Natural killer cell (primary cell): ENCODE data around the gene ATP13A3. TPM values are rescaled to one million over a fixed set of nuclear protein-coding genes. Genes with fewer than 3 reads are reported as not detected.

Source experiments
- ATAC-seq, 3 donors: fragments of 150-1000 bp in 2 of 3; fragments of 200-7000 bp in 1 of 3; cut with Tn5 transposase; 1 replicate in 1 of 3; 2 replicates in 2 of 3; pipeline ENCODE4 v1.10.0; 2021; ENCODE audit warnings: mild to moderate bottlenecking in 2 of 3, moderate library complexity in 2 of 3
- DNase-seq, 2 donors: peaks; one replicate each; pipeline versions ENCODE4 v3.0.0 to v3.0.0-alpha.2; 2013 to 2021; ENCODE audit warnings: mixed read lengths in 1 of 2
- H3K27ac ChIP-seq: one replicate; pipeline ENCODE4 v1.5.1; 2013; ENCODE audit warnings: mild to moderate bottlenecking, low read length
- H3K27me3 ChIP-seq: one replicate; pipeline ENCODE4 v1.6.1; 2013; ENCODE audit warnings: low read length; ENCODE audit not compliant: control insufficient read depth, insufficient read depth
- H3K36me3 ChIP-seq: one replicate; pipeline ENCODE4 v1.6.1; 2013; ENCODE audit warnings: low read length; ENCODE audit not compliant: control insufficient read depth, insufficient read depth
- H3K4me1 ChIP-seq: one replicate; pipeline ENCODE4 v1.6.1; 2013; ENCODE audit warnings: low read length; ENCODE audit not compliant: control insufficient read depth, insufficient read depth
- H3K4me3 ChIP-seq: one replicate; pipeline ENCODE4 v1.5.1; 2013; ENCODE audit warnings: low read length
- H3K9me3 ChIP-seq: one replicate; pipeline ENCODE4 v1.6.1; 2013; ENCODE audit warnings: low read length; ENCODE audit not compliant: control insufficient read depth, insufficient read depth
- H3K27ac Mint-ChIP-seq, 2 donors: one replicate each; pipeline ENCODE4 v1.8.0; 2022; ENCODE audit warnings: mild to moderate bottlenecking in 2 of 2, mixed read lengths in 2 of 2, moderate library complexity in 1 of 2
- H3K27me3 Mint-ChIP-seq, 2 donors: one replicate each; pipeline ENCODE4 v1.8.0; 2022; ENCODE audit warnings: low read depth in 2 of 2, mixed read lengths in 2 of 2
- H3K36me3 Mint-ChIP-seq: one replicate; pipeline ENCODE4 v1.8.0; 2022; ENCODE audit warnings: mixed read lengths
- H3K4me1 Mint-ChIP-seq, 2 donors: one replicate each; pipeline ENCODE4 v1.8.0; 2022; ENCODE audit warnings: mixed read lengths in 2 of 2
- H3K4me3 Mint-ChIP-seq: one replicate; pipeline ENCODE4 v1.8.0; 2022; ENCODE audit warnings: mild to moderate bottlenecking, moderate library complexity, mixed read lengths
- H3K9me3 Mint-ChIP-seq, 2 donors: one replicate each; pipeline ENCODE4 v1.8.0; 2022; ENCODE audit warnings: mixed read lengths in 2 of 2
- CTCF ChIP-seq: fragments of 200-600 bp; IDR thresholded peaks from one replicate; pipeline ENCODE4 v1.8.0; 2022; ENCODE audit warnings: antibody characterized with exemption
- WGBS: methylation state at CpG from one replicate; pipeline ENCODE4 v1.1.7; 2013; ENCODE audit warnings: missing lambda C conversion rate; ENCODE audit not compliant: insufficient coverage; 5-methylcytosine and 5-hydroxymethylcytosine counted together
- intact Hi-C: fragments of 100-400 bp; cut with micrococcal nuclease; formaldehyde crosslinking; loops from one replicate; pipeline ENCODE4 v1.14.2; 2022
- total RNA-seq, 4 donors: library from RNA; stranded (reverse); fragments of 120-200 nt in 1 of 4; gene quantifications; one replicate each; pipeline versions ENCODE4 v1.2.3 to v1.2.4, GENCODE V29; 2013 to 2022

The ATP13A3 gene
- total RNA-seq, 3 donors from 2014 or later (not counting 1 experiment from before 2014, with no cell fraction given) = 62.9 to 79.2 (median 64.2) TPM

- DNase-seq (no peak), ATAC-seq (no peak)
- Histone ChIP-seq H3K27me3 (no peaks in the 10 kb centered on the region), H3K4me3 (no peak overlapping the region), H3K9me3 (no peaks in the 10 kb centered on the region), H3K27ac (no peak overlapping the region), H3K4me1 (no peaks in the 10 kb centered on the region), H3K36me3 (peaks cover 54% of the 10 kb centered on the region)
- no peak overlapping the region for H3K4me3 Mint-ChIP-seq
- intact Hi-C loops = no loop called here
- 82% methylated on average over 3 of the region's 4 CpGs for WGBS
- no peak for TF ChIP-seq CTCF
- H3K9me3 Mint-ChIP-seq = no peaks in the 10 kb centered on the region
- no peaks in the 10 kb centered on the region for H3K4me1 Mint-ChIP-seq
- H3K27ac Mint-ChIP-seq = no peak overlapping the region
- no peaks in the 10 kb centered on the region for H3K27me3 Mint-ChIP-seq
- H3K36me3 Mint-ChIP-seq = no peaks in the 10 kb centered on the region
Measured at GRCh38 chr3:194425399-194425798, 61.4 kb downstream of the ATP13A3 start.

GRCh38 chr3:194424953-194425352 lies 61.8 kb downstream of the ATP13A3 start:
- Histone ChIP-seq H3K9me3 (no peaks in the 10 kb centered on the region), H3K4me3 (no peak overlapping the region), H3K4me1 (no peaks in the 10 kb centered on the region), H3K27me3 (no peaks in the 10 kb centered on the region), H3K36me3 (peaks cover 49% of the 10 kb centered on the region), H3K27ac (no peak overlapping the region)
- Mint-ChIP-seq H3K27ac (no peak overlapping the region), H3K27me3 (no peaks in the 10 kb centered on the region), H3K4me1 (no peaks in the 10 kb centered on the region), H3K36me3 (no peaks in the 10 kb centered on the region), H3K4me3 (no peak overlapping the region), H3K9me3 (no peaks in the 10 kb centered on the region)
- intact Hi-C loops = no loop called here
- DNase-seq = no peak
- ATAC-seq = no peak
- 96% methylated on average over 6 of the region's 7 CpGs for WGBS
- no peak for TF ChIP-seq CTCF

GRCh38 chr3:194424373-194424772 lies 62.4 kb downstream of the ATP13A3 start:
- no peak overlapping the region for H3K4me3 Mint-ChIP-seq
- no peak for DNase-seq
- no peak overlapping the region for H3K27ac Mint-ChIP-seq
- no peaks in the 10 kb centered on the region for H3K9me3 ChIP-seq
- no peaks in the 10 kb centered on the region for H3K4me1 ChIP-seq
- TF ChIP-seq CTCF = no peak
- H3K27me3 Mint-ChIP-seq = no peaks in the 10 kb centered on the region
- intact Hi-C loops = no loop called here
- no peak for ATAC-seq
- no peak overlapping the region for H3K27ac ChIP-seq
- peaks cover 44% of the 10 kb centered on the region for H3K36me3 ChIP-seq
- H3K36me3 Mint-ChIP-seq = peaks cover under 1% of the 10 kb centered on the region
- no peak overlapping the region for H3K4me3 ChIP-seq
- WGBS = no CpG with 5 or more reads among the region's 1 CpG
- H3K9me3 Mint-ChIP-seq = no peaks in the 10 kb centered on the region
- no peaks in the 10 kb centered on the region for H3K4me1 Mint-ChIP-seq
- H3K27me3 ChIP-seq = no peaks in the 10 kb centered on the region

- Histone ChIP-seq H3K4me3 (no peak overlapping the region), H3K36me3 (peaks cover 42% of the 10 kb centered on the region), H3K4me1 (no peaks in the 10 kb centered on the region), H3K27ac (no peak overlapping the region), H3K27me3 (no peaks in the 10 kb centered on the region), H3K9me3 (no peaks in the 10 kb centered on the region)
- 100% methylated on average over 1 of the region's 3 CpGs for WGBS
- no peaks in the 10 kb centered on the region for H3K4me1 Mint-ChIP-seq
- ATAC-seq (no peak), DNase-seq (no peak)
- no peak for TF ChIP-seq CTCF
- H3K36me3 Mint-ChIP-seq = peaks cover 5% of the 10 kb centered on the region
- H3K27me3 Mint-ChIP-seq = no peaks in the 10 kb centered on the region
- no peak overlapping the region for H3K27ac Mint-ChIP-seq
- H3K9me3 Mint-ChIP-seq = no peaks in the 10 kb centered on the region
- no peak overlapping the region for H3K4me3 Mint-ChIP-seq
- intact Hi-C loops = no loop called here
Measured at GRCh38 chr3:194423317-194423716, 63.5 kb downstream of the ATP13A3 start.
